B cell (primary cell): ENCODE data around the gene DDX17.

ENCODE experiments used
- EZH2 ChIP-seq: IDR thresholded peaks from 2 replicates; pipeline ENCODE4 v1.6.1; 2012; ENCODE audit warnings: borderline replicate concordance, low read depth, mild to moderate bottlenecking, moderate library complexity, low read length; ENCODE audit not compliant: insufficient read depth, poor library complexity, severe bottlenecking
- TF ChIP-seq, protein P1 (sequence below): fragments of 200-600 bp; IDR thresholded peaks from one replicate; pipeline ENCODE4 v1.8.0; 2022; ENCODE audit warnings: antibody characterized with exemption, mild to moderate bottlenecking

DNA sequence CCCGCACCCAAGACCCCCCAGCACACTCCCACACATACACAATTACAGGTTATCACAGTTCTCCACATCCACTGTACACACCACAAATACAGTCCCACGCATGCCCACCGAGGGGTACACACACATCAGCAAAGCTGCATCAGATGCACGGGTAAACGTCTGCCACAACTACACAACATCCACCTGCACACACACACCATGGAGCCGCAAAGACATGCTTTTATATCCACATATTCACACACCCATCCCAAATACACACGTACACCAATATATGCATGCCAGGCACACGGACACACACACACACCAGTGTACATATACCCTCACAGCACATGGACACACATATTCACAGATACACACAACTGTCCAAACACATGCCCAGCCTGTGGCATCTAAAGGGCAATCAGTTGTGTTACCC lies 45.7 kb downstream of the DDX17 start:
- TF ChIP-seq EZH2: no peak
- TF ChIP-seq, protein P1, sequence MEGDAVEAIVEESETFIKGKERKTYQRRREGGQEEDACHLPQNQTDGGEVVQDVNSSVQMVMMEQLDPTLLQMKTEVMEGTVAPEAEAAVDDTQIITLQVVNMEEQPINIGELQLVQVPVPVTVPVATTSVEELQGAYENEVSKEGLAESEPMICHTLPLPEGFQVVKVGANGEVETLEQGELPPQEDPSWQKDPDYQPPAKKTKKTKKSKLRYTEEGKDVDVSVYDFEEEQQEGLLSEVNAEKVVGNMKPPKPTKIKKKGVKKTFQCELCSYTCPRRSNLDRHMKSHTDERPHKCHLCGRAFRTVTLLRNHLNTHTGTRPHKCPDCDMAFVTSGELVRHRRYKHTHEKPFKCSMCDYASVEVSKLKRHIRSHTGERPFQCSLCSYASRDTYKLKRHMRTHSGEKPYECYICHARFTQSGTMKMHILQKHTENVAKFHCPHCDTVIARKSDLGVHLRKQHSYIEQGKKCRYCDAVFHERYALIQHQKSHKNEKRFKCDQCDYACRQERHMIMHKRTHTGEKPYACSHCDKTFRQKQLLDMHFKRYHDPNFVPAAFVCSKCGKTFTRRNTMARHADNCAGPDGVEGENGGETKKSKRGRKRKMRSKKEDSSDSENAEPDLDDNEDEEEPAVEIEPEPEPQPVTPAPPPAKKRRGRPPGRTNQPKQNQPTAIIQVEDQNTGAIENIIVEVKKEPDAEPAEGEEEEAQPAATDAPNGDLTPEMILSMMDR: no peak
